Measurements from ENCODE around the gene ST8SIA2. TPM values are rescaled to one million over a fixed set of nuclear protein-coding genes. Genes with fewer than 3 reads are reported as not detected.

Gene ST8SIA2
- total RNA-seq, 1 donor from 2014 or later = 11.6 TPM

GRCh38 chr15:92362001-92362350 is 31.7 kb upstream of the ST8SIA2 start:
- peaks cover 46% of the 10 kb centered on the region for H3K4me1 Mint-ChIP-seq
- TF ChIP-seq, protein P1, sequence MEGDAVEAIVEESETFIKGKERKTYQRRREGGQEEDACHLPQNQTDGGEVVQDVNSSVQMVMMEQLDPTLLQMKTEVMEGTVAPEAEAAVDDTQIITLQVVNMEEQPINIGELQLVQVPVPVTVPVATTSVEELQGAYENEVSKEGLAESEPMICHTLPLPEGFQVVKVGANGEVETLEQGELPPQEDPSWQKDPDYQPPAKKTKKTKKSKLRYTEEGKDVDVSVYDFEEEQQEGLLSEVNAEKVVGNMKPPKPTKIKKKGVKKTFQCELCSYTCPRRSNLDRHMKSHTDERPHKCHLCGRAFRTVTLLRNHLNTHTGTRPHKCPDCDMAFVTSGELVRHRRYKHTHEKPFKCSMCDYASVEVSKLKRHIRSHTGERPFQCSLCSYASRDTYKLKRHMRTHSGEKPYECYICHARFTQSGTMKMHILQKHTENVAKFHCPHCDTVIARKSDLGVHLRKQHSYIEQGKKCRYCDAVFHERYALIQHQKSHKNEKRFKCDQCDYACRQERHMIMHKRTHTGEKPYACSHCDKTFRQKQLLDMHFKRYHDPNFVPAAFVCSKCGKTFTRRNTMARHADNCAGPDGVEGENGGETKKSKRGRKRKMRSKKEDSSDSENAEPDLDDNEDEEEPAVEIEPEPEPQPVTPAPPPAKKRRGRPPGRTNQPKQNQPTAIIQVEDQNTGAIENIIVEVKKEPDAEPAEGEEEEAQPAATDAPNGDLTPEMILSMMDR (IDR thresholded peaks at IDR 0.05; ENCODE audit: unreplicated experiment) = no peak
- H3K4me3 Mint-ChIP-seq = no peak overlapping the region
- no peaks in the 10 kb centered on the region for H3K27me3 Mint-ChIP-seq (ENCODE audit: low read depth)
- no peak for DNase-seq (ENCODE audit: low spot score in 2 of 2, unreplicated experiment in 2 of 2)
- H3K36me3 Mint-ChIP-seq = no peaks in the 10 kb centered on the region
- no peaks in the 10 kb centered on the region for H3K9me3 Mint-ChIP-seq
- peak overlapping the region; percentile 73 for H3K27ac Mint-ChIP-seq

GRCh38 chr15:92365084-92365483 is 28.6 kb upstream of the ST8SIA2 start:
- Mint-ChIP-seq H3K4me1 (peaks cover 48% of the 10 kb centered on the region), H3K9me3 (no peaks in the 10 kb centered on the region), H3K36me3 (no peaks in the 10 kb centered on the region), H3K27ac (peak overlapping the region; percentile 72), H3K4me3 (peak overlapping the region; percentile 13), H3K27me3 (ENCODE audit: low read depth) (no peaks in the 10 kb centered on the region)
- TF ChIP-seq, protein P1 (IDR thresholded peaks at IDR 0.05; ENCODE audit: unreplicated experiment) = no peak
- peak; percentile 40 to 60 for DNase-seq (ENCODE audit: low spot score in 2 of 2, unreplicated experiment in 2 of 2)

GRCh38 chr15:92365906-92366305 is 27.8 kb upstream of the ST8SIA2 start:
- Mint-ChIP-seq H3K36me3 (no peaks in the 10 kb centered on the region), H3K27me3 (ENCODE audit: low read depth) (peaks cover 2% of the 10 kb centered on the region), H3K9me3 (no peaks in the 10 kb centered on the region), H3K4me3 (no peak overlapping the region), H3K4me1 (peaks cover 48% of the 10 kb centered on the region), H3K27ac (peak overlapping the region; percentile 72)
- DNase-seq (ENCODE audit: low spot score in 2 of 2, unreplicated experiment in 2 of 2) = no peak
- TF ChIP-seq, protein P1 (IDR thresholded peaks at IDR 0.05; ENCODE audit: unreplicated experiment) = no peak

DNA sequence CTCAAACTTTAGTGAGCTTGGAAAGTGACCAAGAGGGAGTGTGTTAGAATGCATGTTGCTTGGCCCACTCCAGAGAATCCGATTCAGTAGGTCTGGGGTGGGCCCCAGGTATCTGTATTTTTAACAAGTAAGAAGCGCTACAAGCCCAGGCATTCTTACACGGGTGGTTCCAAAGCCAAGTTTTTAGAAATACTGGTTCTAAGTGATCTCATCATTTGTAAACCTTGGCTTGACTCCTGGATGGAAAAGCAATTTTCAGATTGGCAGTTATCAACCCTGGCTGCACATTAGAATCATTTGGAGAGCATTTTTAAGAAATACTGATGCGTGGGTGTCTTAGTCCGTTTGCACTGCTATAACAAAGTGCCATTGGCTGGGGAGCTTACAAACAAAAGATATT is 27.3 kb upstream of the ST8SIA2 start:
- H3K36me3 Mint-ChIP-seq = no peaks in the 10 kb centered on the region
- H3K27me3 Mint-ChIP-seq (ENCODE audit: low read depth) = peaks cover 2% of the 10 kb centered on the region
- H3K4me3 Mint-ChIP-seq = no peak overlapping the region
- H3K27ac Mint-ChIP-seq = peak overlapping the region; percentile 72
- no peak for DNase-seq (ENCODE audit: low spot score in 2 of 2, unreplicated experiment in 2 of 2)
- H3K4me1 Mint-ChIP-seq = peaks cover 46% of the 10 kb centered on the region
- TF ChIP-seq, protein P1 (IDR thresholded peaks at IDR 0.05; ENCODE audit: unreplicated experiment) = no peak
- H3K9me3 Mint-ChIP-seq = no peaks in the 10 kb centered on the region

DNA sequence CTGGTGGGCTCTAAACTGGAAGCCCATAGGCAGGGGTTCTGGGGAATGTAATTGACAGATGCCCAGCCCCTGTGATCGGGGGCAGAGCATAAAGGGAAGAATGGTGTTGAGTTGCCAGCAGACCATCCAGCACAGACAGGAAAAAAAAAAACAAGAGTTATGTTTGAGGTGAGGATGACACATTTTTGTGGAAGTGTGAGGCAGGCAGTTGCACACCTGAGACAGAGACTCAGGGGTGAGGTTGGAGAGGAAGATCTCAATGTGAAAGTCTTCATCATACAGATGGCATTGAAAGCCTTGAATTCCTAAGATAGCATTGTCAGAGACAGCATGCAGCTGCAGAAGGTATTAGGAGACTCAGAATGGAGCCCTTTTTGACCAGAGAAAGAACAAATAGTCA is 18.6 kb upstream of the ST8SIA2 start:
- H3K9me3 Mint-ChIP-seq = peaks cover 11% of the 10 kb centered on the region
- no peak overlapping the region for H3K4me3 Mint-ChIP-seq
- H3K27me3 Mint-ChIP-seq (ENCODE audit: low read depth) = peaks cover 46% of the 10 kb centered on the region
- DNase-seq (ENCODE audit: low spot score in 2 of 2, unreplicated experiment in 2 of 2) = no peak
- peaks cover 3% of the 10 kb centered on the region for H3K4me1 Mint-ChIP-seq
- H3K27ac Mint-ChIP-seq = no peak overlapping the region
- H3K36me3 Mint-ChIP-seq = no peaks in the 10 kb centered on the region
- TF ChIP-seq, protein P1 (IDR thresholded peaks at IDR 0.05; ENCODE audit: unreplicated experiment) = no peak

GRCh38 chr15:92376109-92376508 is 17.6 kb upstream of the ST8SIA2 start:
- DNase-seq (ENCODE audit: low spot score in 2 of 2, unreplicated experiment in 2 of 2) = no peak
- H3K27me3 Mint-ChIP-seq (ENCODE audit: low read depth) = peaks cover 50% of the 10 kb centered on the region
- TF ChIP-seq, protein P1 (IDR thresholded peaks at IDR 0.05; ENCODE audit: unreplicated experiment) = no peak
- H3K9me3 Mint-ChIP-seq = peaks cover 16% of the 10 kb centered on the region
- no peaks in the 10 kb centered on the region for H3K36me3 Mint-ChIP-seq
- no peak overlapping the region for H3K27ac Mint-ChIP-seq
- H3K4me3 Mint-ChIP-seq = no peak overlapping the region
- peaks cover 3% of the 10 kb centered on the region for H3K4me1 Mint-ChIP-seq
